Measurements from ENCODE around the gene PLCL2. TPM values are rescaled to one million over a fixed set of nuclear protein-coding genes. Genes with fewer than 3 reads are reported as not detected.
A peak's percentile ranks its signal among the peaks of the same experiment; 100 is the strongest.

Gene PLCL2
- total RNA-seq, 2 donors from 2014 or later: 13.7 to 25.7 TPM

DNA sequence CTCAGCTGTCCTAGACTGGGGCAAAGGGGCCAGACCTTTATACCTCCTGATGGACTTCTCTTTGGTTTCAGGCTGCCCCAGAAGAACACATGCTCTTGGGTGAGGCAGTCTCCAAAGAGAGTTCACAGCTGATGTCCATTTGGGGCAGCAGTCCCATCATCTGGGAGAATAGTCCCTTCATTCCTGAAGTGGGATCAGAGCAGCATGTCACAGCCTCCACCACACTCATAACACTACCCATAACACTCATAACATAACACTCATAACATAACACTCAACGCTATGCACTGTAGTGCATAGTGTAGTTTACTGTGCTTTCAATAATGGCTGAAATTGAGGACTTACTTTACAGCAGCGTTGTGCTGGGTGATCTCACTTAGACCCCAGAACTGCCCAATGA, 36.7 kb upstream of the PLCL2 start:
- DNase-seq (no peak), ATAC-seq (no peak)
- H3K9me3 ChIP-seq: no peaks in the 10 kb centered on the region
- H3K36me3 ChIP-seq (replicated peaks in 1 of 2; ENCODE audit: insufficient read depth in 1 of 2, low read depth in 2 of 2): no peaks in the 10 kb centered on the region
- peaks cover 28% of the 10 kb centered on the region for H3K4me1 ChIP-seq
- TF ChIP-seq, protein P1, sequence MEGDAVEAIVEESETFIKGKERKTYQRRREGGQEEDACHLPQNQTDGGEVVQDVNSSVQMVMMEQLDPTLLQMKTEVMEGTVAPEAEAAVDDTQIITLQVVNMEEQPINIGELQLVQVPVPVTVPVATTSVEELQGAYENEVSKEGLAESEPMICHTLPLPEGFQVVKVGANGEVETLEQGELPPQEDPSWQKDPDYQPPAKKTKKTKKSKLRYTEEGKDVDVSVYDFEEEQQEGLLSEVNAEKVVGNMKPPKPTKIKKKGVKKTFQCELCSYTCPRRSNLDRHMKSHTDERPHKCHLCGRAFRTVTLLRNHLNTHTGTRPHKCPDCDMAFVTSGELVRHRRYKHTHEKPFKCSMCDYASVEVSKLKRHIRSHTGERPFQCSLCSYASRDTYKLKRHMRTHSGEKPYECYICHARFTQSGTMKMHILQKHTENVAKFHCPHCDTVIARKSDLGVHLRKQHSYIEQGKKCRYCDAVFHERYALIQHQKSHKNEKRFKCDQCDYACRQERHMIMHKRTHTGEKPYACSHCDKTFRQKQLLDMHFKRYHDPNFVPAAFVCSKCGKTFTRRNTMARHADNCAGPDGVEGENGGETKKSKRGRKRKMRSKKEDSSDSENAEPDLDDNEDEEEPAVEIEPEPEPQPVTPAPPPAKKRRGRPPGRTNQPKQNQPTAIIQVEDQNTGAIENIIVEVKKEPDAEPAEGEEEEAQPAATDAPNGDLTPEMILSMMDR (IDR thresholded peaks at IDR 0.05): no peak
- no peak for TF ChIP-seq POLR2A (IDR thresholded peaks at IDR 0.05)
- no peak overlapping the region for H3K27ac ChIP-seq
- 92 to 100% methylated on average over 2 of the region's 2 CpGs for WGBS, 2 donors
- H3K27me3 ChIP-seq: no peaks in the 10 kb centered on the region
- intact Hi-C loops (cut with DNase I): no loop called here
- no peak overlapping the region for H3K4me3 ChIP-seq

DNA sequence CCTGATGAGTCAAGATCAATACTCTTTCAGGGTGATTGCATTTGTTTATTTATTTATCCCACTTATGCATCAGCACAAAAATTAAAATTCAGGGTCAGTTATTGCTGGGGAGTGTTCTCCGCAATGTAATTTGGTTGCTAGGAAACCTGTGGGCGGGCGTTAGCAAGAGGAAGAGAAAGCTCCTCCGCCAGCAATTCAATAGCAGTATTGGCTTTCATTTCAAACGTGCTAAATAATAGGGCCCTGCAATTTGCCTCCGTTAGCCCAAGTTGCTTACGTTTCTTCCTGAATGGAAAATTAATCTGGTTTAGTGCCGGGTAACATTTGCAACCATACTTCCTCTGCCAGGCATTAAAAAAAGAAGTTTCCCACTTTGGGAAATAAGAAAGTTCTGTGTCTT, 35.5 kb upstream of the PLCL2 start:
- TF ChIP-seq POLR2A (IDR thresholded peaks at IDR 0.05): no peak
- TF ChIP-seq, protein P1 (IDR thresholded peaks at IDR 0.05): no peak
- Histone ChIP-seq H3K4me1 (peaks cover 18% of the 10 kb centered on the region), H3K27ac (peak overlapping the region in 1 of 4 donors; percentile 57), H3K4me3 (no peak overlapping the region), H3K9me3 (no peaks in the 10 kb centered on the region), H3K36me3 (replicated peaks in 1 of 2; ENCODE audit: insufficient read depth in 1 of 2, low read depth in 2 of 2) (no peaks in the 10 kb centered on the region), H3K27me3 (no peaks in the 10 kb centered on the region)
- WGBS, 2 donors: 34 to 59% methylated on average over 8 of the region's 8 CpGs
- DNase-seq (peak; percentile 34 to 82 (median 53)), ATAC-seq (no peak)
- intact Hi-C loops (cut with DNase I): no loop called here

DNA sequence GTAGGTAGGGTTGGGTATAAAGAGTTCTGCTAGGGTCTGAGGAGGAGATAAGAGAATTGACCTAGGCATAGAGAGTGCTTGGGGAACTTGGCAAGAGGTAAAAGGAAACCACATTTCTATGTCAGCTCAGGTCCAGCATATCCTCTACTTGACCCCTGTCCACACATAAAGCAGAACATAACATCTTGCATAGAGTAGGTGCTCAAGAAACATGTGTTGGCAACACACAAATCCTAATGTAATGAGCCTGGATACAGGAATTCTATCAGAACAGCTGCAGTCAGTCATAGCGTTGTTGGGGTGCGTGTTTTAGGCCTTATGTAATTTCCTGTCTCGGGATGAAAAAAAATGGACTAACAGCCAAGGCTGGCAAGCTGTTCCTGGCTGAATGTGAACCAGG, 35.0 kb upstream of the PLCL2 start:
- Histone ChIP-seq H3K27ac (peak overlapping the region in 1 of 4 donors; percentile 57), H3K9me3 (no peaks in the 10 kb centered on the region), H3K36me3 (replicated peaks in 1 of 2; ENCODE audit: insufficient read depth in 1 of 2, low read depth in 2 of 2) (no peaks in the 10 kb centered on the region), H3K4me3 (no peak overlapping the region), H3K27me3 (no peaks in the 10 kb centered on the region), H3K4me1 (peaks cover 12% of the 10 kb centered on the region)
- WGBS, 2 donors: 45 to 56% methylated on average over 3 of the region's 3 CpGs
- TF ChIP-seq, protein P1 (IDR thresholded peaks at IDR 0.05): no peak
- TF ChIP-seq POLR2A (IDR thresholded peaks at IDR 0.05): no peak
- no peak for ATAC-seq
- intact Hi-C loops (cut with DNase I): no loop called here
- no peak for DNase-seq

DNA sequence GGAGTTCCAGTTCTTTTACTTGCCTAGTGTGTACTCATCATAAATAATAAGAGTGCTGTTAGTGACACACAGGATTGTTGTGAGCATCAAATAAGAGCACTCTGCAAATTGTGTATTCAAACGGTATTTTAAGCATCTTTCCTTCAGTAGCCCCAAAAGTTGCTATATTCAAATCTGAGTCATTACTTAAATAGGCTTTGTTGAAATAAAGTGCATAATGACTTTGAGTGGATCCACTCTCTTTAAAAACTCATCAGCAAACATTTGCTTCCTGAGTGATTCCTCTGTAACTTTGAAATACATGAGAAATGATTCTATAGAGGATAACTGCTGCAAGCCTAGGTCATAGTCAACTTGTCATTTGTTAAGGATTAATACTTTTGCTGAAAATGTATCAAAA, 29.3 kb upstream of the PLCL2 start:
- H3K4me3 ChIP-seq: no peak overlapping the region
- H3K4me1 ChIP-seq: no peaks in the 10 kb centered on the region
- 75 to 82% methylated on average over 1 of the region's 1 CpG for WGBS, 2 donors
- H3K27me3 ChIP-seq: no peaks in the 10 kb centered on the region
- no peaks in the 10 kb centered on the region for H3K9me3 ChIP-seq
- ATAC-seq: no peak
- H3K27ac ChIP-seq: no peak overlapping the region
- no peak for DNase-seq
- H3K36me3 ChIP-seq (replicated peaks in 1 of 2; ENCODE audit: insufficient read depth in 1 of 2, low read depth in 2 of 2): no peaks in the 10 kb centered on the region
- TF ChIP-seq, protein P1 (IDR thresholded peaks at IDR 0.05): no peak
- TF ChIP-seq POLR2A (IDR thresholded peaks at IDR 0.05): no peak
- intact Hi-C loops (cut with DNase I): no loop called here

DNA sequence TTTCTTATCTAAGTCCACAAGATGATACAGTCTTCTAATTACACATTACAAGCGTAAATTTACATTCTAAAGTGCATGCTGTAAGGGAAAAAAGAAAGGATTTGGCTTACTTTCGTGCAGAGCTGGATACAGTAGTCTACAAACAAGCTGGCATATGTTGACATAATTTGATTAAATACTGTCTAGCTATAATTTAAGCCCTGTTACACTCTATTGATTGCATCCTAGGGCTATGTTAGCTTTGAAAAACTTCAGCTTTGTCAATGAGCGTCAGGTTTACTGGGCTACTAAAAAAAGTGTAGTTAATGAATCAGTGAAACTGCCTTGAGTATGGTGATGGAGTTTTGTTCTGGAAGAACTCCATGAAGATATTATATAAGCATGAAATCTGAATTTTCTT, 24.5 kb upstream of the PLCL2 start:
- intact Hi-C loops (cut with DNase I): no loop called here
- no peaks in the 10 kb centered on the region for H3K27me3 ChIP-seq
- H3K27ac ChIP-seq: no peak overlapping the region
- no peaks in the 10 kb centered on the region for H3K9me3 ChIP-seq
- no peaks in the 10 kb centered on the region for H3K4me1 ChIP-seq
- no peak overlapping the region for H3K4me3 ChIP-seq
- ATAC-seq (no peak), DNase-seq (no peak)
- 40 to 42% methylated on average over 3 of the region's 3 CpGs for WGBS, 2 donors
- no peaks in the 10 kb centered on the region for H3K36me3 ChIP-seq (replicated peaks in 1 of 2; ENCODE audit: insufficient read depth in 1 of 2, low read depth in 2 of 2)
- TF ChIP-seq, protein P1 (IDR thresholded peaks at IDR 0.05): no peak
- TF ChIP-seq POLR2A (IDR thresholded peaks at IDR 0.05): no peak

All from body of pancreas (tissue), 4 donors.